K562 (cell line): ENCODE data around the gene COQ8A. TPM values are rescaled to one million over a fixed set of nuclear protein-coding genes. Genes with fewer than 3 reads are reported as not detected.

ENCODE experiments used
- ATAC-seq: fragments of 200-7000 bp; cut with Tn5 transposase; 3 replicates; pipeline ENCODE4 v1.9.1; 2020; ENCODE audit warnings: moderate library complexity
- BruUV-seq: library from RNA; stranded (reverse); fragments of 400-500 nt; replicated peaks from 2 replicates; lab custom pipeline; 2021; lab: Mats Ljungman, UMichigan
- CTCF ChIA-PET: fragments of 300-600 bp; formaldehyde crosslinking; extraction: SDS; loops from one replicate; lab custom pipeline; 2021; ENCODE audit warnings: low intra/inter-chr PET ratio; lab: Yijun Ruan, JAX
- POLR2A ChIA-PET: fragments of 300-600, 350-650 bp; sonication (Branson Sonifier 250); formaldehyde crosslinking; extraction: SDS; loops from one replicate; lab custom pipeline; 2021; ENCODE audit warnings: antibody characterized with exemption, inconsistent platforms; lab: Yijun Ruan, JAX
- DNase-seq, 4 experiments: peaks; one replicate each; pipeline versions ENCODE4 v3.0.0 to v3.0.0-alpha.2; 2011 to 2018; ENCODE audit warnings: low spot score in 3 of 4, mixed read lengths in 3 of 4; ENCODE audit errors: extremely low read depth in 1 of 4
- FAIRE-seq: peaks from 2 replicates; lab custom pipeline; 2011; peaks lifted over from hg19 to GRCh38; lab: Jason Lieb, UNC
- H2AFZ ChIP-seq: 2 replicates; pipeline ENCODE4 v1.6.0; 2011; ENCODE audit warnings: low read depth, low read length, control low read depth, inconsistent platforms
- H3K27ac ChIP-seq: fragments of 200-600 bp; 3 replicates; pipeline ENCODE4 v1.8.0; 2011; ENCODE audit warnings: low read depth, mild to moderate bottlenecking, control low read depth, inconsistent platforms, low read length, moderate library complexity, mixed read lengths; ENCODE audit errors: extremely low read depth
- H3K27me3 ChIP-seq, 2 experiments: fragments of 300-600 bp in 1 of 2; 2 replicates in 1 of 2; 3 replicates in 1 of 2; pipeline versions ENCODE4 v1.6.0 to v1.8.0; 2011; ENCODE audit warnings: inconsistent platforms in 2 of 2, low read length in 2 of 2, mild to moderate bottlenecking in 1 of 2, mixed read lengths in 1 of 2, moderate library complexity in 1 of 2; ENCODE audit not compliant: control insufficient read depth in 2 of 2, insufficient read depth in 2 of 2
- H3K36me3 ChIP-seq: fragments of 300-600 bp; 3 replicates; pipeline ENCODE4 v1.8.0; 2011; ENCODE audit warnings: mild to moderate bottlenecking, low read length, inconsistent platforms; ENCODE audit not compliant: control insufficient read depth, insufficient read depth
- H3K4me1 ChIP-seq, 2 experiments: fragments of 200-600 bp in 1 of 2; replicated peaks in 1 of 2; 2 replicates in 1 of 2; 3 replicates in 1 of 2; pipeline versions ENCODE4 v1.5.1 to v1.8.0; 2011; ENCODE audit warnings: inconsistent platforms in 2 of 2, low read length in 2 of 2, mild to moderate bottlenecking in 1 of 2, mixed read lengths in 1 of 2, moderate library complexity in 1 of 2; ENCODE audit not compliant: control insufficient read depth in 2 of 2, insufficient read depth in 2 of 2
- H3K4me2 ChIP-seq: 2 replicates; pipeline ENCODE4 v1.6.1; 2011; ENCODE audit warnings: low read length, control low read depth, inconsistent platforms, mixed read lengths; ENCODE audit not compliant: insufficient read depth
- H3K4me3 ChIP-seq: fragments of 200-600 bp; sonication (generic), shearing (Covaris generic); 2 replicates; pipeline ENCODE4 v1.5.1; 2016; ENCODE audit warnings: control low read depth, inconsistent platforms
- H3K79me2 ChIP-seq: fragments of 200-600 bp; 3 replicates; pipeline ENCODE4 v1.8.0; 2011; ENCODE audit warnings: low read length, inconsistent platforms; ENCODE audit not compliant: control insufficient read depth, insufficient read depth
- H3K9ac ChIP-seq, 2 experiments: 2 replicates each; pipeline versions ENCODE4 v1.6.0 to v1.6.1; 2011; ENCODE audit warnings: low read depth in 2 of 2, low read length in 2 of 2, control low read depth in 1 of 2, inconsistent platforms in 1 of 2, mild to moderate bottlenecking in 1 of 2, mixed read lengths in 1 of 2; ENCODE audit not compliant: insufficient read depth in 1 of 2
- H3K9me1 ChIP-seq: one replicate; pipeline ENCODE4 v1.6.0; 2011; ENCODE audit warnings: inconsistent platforms, mild to moderate bottlenecking, low read length, moderate library complexity; ENCODE audit not compliant: control insufficient read depth, insufficient read depth
- H3K9me3 ChIP-seq: replicated peaks from 2 replicates; pipeline ENCODE4 v1.5.1; 2011; ENCODE audit warnings: low read depth, low read length, inconsistent platforms; ENCODE audit not compliant: control insufficient read depth, insufficient read depth
- H4K20me1 ChIP-seq: replicated peaks from 2 replicates; pipeline ENCODE4 v1.6.1; 2011; ENCODE audit warnings: low read length, inconsistent platforms, mixed read lengths; ENCODE audit not compliant: control insufficient read depth, insufficient read depth
- CHD1 ChIP-seq: fragments of 200-600 bp; sonication (generic); IDR thresholded peaks from one replicate; pipeline ENCODE4 v1.6.1; 2012; ENCODE audit warnings: mild to moderate bottlenecking, moderate library complexity, low read length, inconsistent platforms
- CSDE1 ChIP-seq, 2 experiments: fragments of 450-650 bp; IDR thresholded peaks; 2 replicates each; pipeline ENCODE4 v1.6.1; 2016; ENCODE audit warnings: mild to moderate bottlenecking in 1 of 2
- MYNN ChIP-seq, 2 experiments: sonication (generic); formaldehyde crosslinking in 1 of 2; IDR thresholded peaks; 2 replicates each; pipeline versions ENCODE4 v1.5.0 to v1.6.1; 2016 to 2020; ENCODE audit warnings: antibody characterized with exemption in 1 of 2, missing genetic modification reagents in 1 of 2
- POLR2AphosphoS2 ChIP-seq: IDR thresholded peaks from 2 replicates; pipeline ENCODE4 v1.6.1; 2012; ENCODE audit warnings: low read length, improper control_type of control experiment
- ZC3H11A ChIP-seq: IDR thresholded peaks from 2 replicates; pipeline ENCODE4 v1.6.1; 2012; ENCODE audit warnings: low read depth, low read length, improper control_type of control experiment
- whole genome bisulfite sequencing: fragments of 100-300 bp; shearing (Covaris generic); methylation state at CpG from one replicate; pipeline ENCODE4 v1.1.6; 2016; ENCODE audit warnings: low coverage, mixed read lengths; ENCODE audit not compliant: insufficient coverage; ENCODE audit errors: missing lambda C conversion rate; 5-methylcytosine and 5-hydroxymethylcytosine counted together
- in situ Hi-C: fragments of 300-500 bp; cut with MboI; formaldehyde crosslinking; loops from 4 replicates; pipeline ENCODE4 v1.15.0; 2018; ENCODE audit warnings: inconsistent platforms, mixed read lengths
- intact Hi-C: fragments of 100-400 bp; cut with micrococcal nuclease; formaldehyde crosslinking; loops from 2 replicates; pipeline ENCODE4 v1.14.2; 2022
- polyA plus RNA-seq, 8 experiments: library from polyadenylated mRNA; depleted of rRNA in 4 of 8; stranded (reverse) in 5 of 8; unstranded in 3 of 8; fragments of >200 nt; fragmentation: Nextera tagmentation in 2 of 8; fragmentation: Illumina TruSeq in 1 of 8; extraction: Ambion mirVana in 2 of 8; extraction: Trizol in 1 of 8; gene quantifications; 2 replicates each; pipeline versions ENCODE4 v1.2.1 to v1.2.3, GENCODE V29; 2011 to 2014; ENCODE audit warnings: inconsistent platforms in 1 of 8, missing spikeins in 1 of 8
- total RNA-seq, 7 experiments: library from RNA; depleted of rRNA in 6 of 7; stranded (reverse); fragments of >200 nt in 6 of 7; fragmentation: Illumina TruSeq in 2 of 7; extraction: Trizol in 2 of 7; gene quantifications; 2 replicates each; pipeline versions ENCODE4 v1.2.1 to v1.2.3, GENCODE V29; 2011 to 2021; ENCODE audit warnings: low replicate concordance in 1 of 7

The COQ8A gene
- total and polyA plus RNA-seq, 9 of the 15 experiments (the other 6 are each of a cell fraction or from before 2014, with no cell fraction given): 2.6 to 54.3 (median 32.4) TPM

GRCh38 chr1:226987179-226987536 lies 47.1 kb downstream of the COQ8A start:
- H4K20me1 ChIP-seq: no peaks in the 10 kb centered on the region
- no peaks in the 10 kb centered on the region for H3K27me3 ChIP-seq
- FAIRE-seq (no peak), DNase-seq (no peak), ATAC-seq (no peak)
- H3K9ac ChIP-seq: 0 out of 4 replicates have a peak overlapping the region, but pooled peaks of 1 of the 2 experiments have one; percentile 29
- H3K4me3 ChIP-seq: no peak overlapping the region
- ChIA-PET CTCF (no interaction called here), POLR2A (interaction anchor here (1.4 kb wide), 1 partner anchor 9 kb away, joined by 5 read pairs; no protein-coding TSS in a partner anchor)
- H3K79me2 ChIP-seq: no peaks in the 10 kb centered on the region
- H2AFZ ChIP-seq: no peak overlapping the region
- H3K9me3 ChIP-seq: no peaks in the 10 kb centered on the region
- H3K27ac ChIP-seq: no peak overlapping the region
- H3K4me1 ChIP-seq: peaks cover 23 to 55% of the 10 kb centered on the region in 2 experiments
- H3K36me3 ChIP-seq: peaks cover 56% of the 10 kb centered on the region
- 94% methylated on average over 8 of the region's 8 CpGs for WGBS
- intact Hi-C loops: no loop called here
- H3K4me2 ChIP-seq: no peak overlapping the region
- BruUV-seq: TSS peak; percentile 69
- TF ChIP-seq MYNN (IDR thresholded peaks at IDR 0.05) (0 out of 2 replicates have a peak, but pooled peaks have one; percentile 59), MYNN (CRISPR knock-in tag; IDR thresholded peaks at IDR 0.05) (no peak), CSDE1 (IDR thresholded peaks at IDR 0.05) (no peak), POLR2AphosphoS2 (0 out of 2 replicates have a peak, but pooled peaks have one; percentile 7)
- H3K9me1 ChIP-seq: peaks cover under 1% of the 10 kb centered on the region
- in situ Hi-C loops: no loop called here

GRCh38 chr1:226987623-226988333 lies 47.7 kb downstream of the COQ8A start:
- Histone ChIP-seq H2AFZ (no peak overlapping the region), H3K9me1 (peaks cover 3% of the 10 kb centered on the region), H3K27ac (no peak overlapping the region), H3K9me3 (no peaks in the 10 kb centered on the region), H3K4me1 (peaks cover 23 to 50% of the 10 kb centered on the region in 2 experiments), H4K20me1 (no peaks in the 10 kb centered on the region), H3K4me3 (no peak overlapping the region), H3K27me3 (no peaks in the 10 kb centered on the region), H3K79me2 (no peaks in the 10 kb centered on the region), H3K9ac (peak overlapping the region in 1 of 2 experiments; percentile 28; a peak in 1 of 4 replicates), H3K36me3 (peaks cover 56% of the 10 kb centered on the region), H3K4me2 (no peak overlapping the region)
- in situ Hi-C loops: no loop called here
- no TSS peak for BruUV-seq
- no peak for ATAC-seq
- FAIRE-seq: no peak
- ChIA-PET CTCF (no interaction called here), POLR2A (interaction anchor here (1.4 kb wide), 1 partner anchor 9 kb away, joined by 5 read pairs; no protein-coding TSS in a partner anchor)
- DNase-seq: no peak
- 87% methylated on average over 14 of the region's 16 CpGs for WGBS
- intact Hi-C loops: no loop called here
- peak; percentile 32; the same call in 1 of the 2 replicates for TF ChIP-seq POLR2AphosphoS2
- TF ChIP-seq CHD1: no peak
- no peak for TF ChIP-seq ZC3H11A
